T-helper 2 cell treated with Interferon-gamma antibody and Interleukin-4, amounts not matched to agents 5 μg/mL and 100 μg/mL, for 36 hours (primary cell): ENCODE results near the gene ERVMER34-1.

Source experiments
- DNase-seq: peaks from one replicate; pipeline ENCODE4 v3.0.0; 2021; ENCODE audit warnings: low spot score
- H3K27ac Mint-ChIP-seq: one replicate; pipeline ENCODE4 v1.8.0; 2021; ENCODE audit warnings: mild to moderate bottlenecking, mixed read lengths
- H3K27me3 Mint-ChIP-seq: one replicate; pipeline ENCODE4 v1.8.0; 2021; ENCODE audit warnings: low read depth, mixed read lengths
- H3K36me3 Mint-ChIP-seq: one replicate; pipeline ENCODE4 v1.8.0; 2021; ENCODE audit warnings: low read depth, mixed read lengths
- H3K4me1 Mint-ChIP-seq: one replicate; pipeline ENCODE4 v1.8.0; 2021; ENCODE audit warnings: low read depth, mixed read lengths
- H3K4me3 Mint-ChIP-seq: one replicate; pipeline ENCODE4 v1.8.0; 2022; ENCODE audit warnings: mild to moderate bottlenecking, moderate library complexity, mixed read lengths
- H3K9me3 Mint-ChIP-seq: one replicate; pipeline ENCODE4 v1.8.0; 2021; ENCODE audit warnings: mixed read lengths

ERVMER34-1 gene, protein sequence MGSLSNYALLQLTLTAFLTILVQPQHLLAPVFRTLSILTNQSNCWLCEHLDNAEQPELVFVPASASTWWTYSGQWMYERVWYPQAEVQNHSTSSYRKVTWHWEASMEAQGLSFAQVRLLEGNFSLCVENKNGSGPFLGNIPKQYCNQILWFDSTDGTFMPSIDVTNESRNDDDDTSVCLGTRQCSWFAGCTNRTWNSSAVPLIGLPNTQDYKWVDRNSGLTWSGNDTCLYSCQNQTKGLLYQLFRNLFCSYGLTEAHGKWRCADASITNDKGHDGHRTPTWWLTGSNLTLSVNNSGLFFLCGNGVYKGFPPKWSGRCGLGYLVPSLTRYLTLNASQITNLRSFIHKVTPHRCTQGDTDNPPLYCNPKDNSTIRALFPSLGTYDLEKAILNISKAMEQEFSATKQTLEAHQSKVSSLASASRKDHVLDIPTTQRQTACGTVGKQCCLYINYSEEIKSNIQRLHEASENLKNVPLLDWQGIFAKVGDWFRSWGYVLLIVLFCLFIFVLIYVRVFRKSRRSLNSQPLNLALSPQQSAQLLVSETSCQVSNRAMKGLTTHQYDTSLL

DNA sequence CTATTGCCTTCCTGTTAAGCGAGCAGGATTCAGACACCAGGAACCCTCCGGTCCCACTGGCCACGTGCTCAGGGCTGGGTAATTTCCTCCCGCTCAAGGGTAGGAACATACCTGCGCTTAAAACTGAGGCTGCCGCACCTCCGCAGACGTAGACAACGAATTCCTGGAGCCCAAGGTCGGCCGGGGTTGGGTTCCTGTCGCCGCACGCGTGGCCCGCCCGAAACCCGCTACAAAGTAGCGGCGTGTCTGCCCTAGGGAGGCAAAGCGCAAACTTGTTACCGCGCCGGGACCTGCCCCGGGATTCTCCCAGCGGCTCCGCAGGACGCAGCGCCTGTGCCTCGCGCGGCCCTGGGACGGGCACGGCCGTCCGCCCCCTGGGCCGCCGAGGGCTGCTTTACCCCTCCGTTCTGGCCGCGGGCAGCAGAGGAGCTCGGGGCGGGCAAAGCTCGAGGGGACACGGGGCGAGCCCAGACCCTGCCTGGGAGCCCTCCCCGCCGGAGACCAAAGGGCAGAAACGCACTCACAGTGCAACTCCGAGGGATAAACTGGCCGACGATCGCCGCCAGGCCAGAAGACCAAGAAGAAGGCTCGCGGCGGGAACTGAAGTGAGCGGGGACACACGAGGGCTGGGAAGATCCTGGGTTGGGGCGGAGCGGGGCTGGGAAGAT is at the start of gene ERVMER34-1:
Gene ERVMER34-1 (minus strand): TSS at position 607 of the 668 bp plus-strand sequence. CDS start 5,905 bp downstream, outside the sequence.
- Mint-ChIP-seq H3K4me1 (peaks cover 4% of the 10 kb centered on the region), H3K27ac (no peak within 1 kb of the TSS), H3K4me3 (peak within 1 kb of the TSS; percentile 54), H3K36me3 (no peaks in the 10 kb centered on the region), H3K9me3 (no peaks in the 10 kb centered on the region), H3K27me3 (peaks cover 60% of the 10 kb centered on the region)
- DNase-seq: no peak

DNA sequence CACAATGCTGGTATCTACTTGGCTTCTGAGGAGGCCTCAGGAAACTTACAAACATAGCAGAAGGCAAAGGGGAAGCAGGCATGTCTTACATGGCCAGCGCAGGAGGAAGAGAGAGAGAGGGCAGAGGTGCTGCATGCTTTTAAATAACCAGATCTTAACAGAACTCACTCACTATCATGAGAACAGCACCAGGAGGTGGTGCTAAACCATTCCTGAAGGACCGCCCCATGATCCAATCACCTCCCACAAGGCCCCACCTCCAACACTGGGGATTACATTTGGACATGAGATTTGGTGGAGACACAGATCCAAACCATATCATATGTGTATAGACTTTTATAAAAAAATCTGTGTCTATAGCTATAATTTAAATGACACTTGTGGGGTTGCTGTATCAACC is 48.6 kb upstream of the ERVMER34-1 start:
- H3K27me3 Mint-ChIP-seq: peaks cover 4% of the 10 kb centered on the region
- H3K9me3 Mint-ChIP-seq: no peaks in the 10 kb centered on the region
- no peaks in the 10 kb centered on the region for H3K36me3 Mint-ChIP-seq
- H3K4me1 Mint-ChIP-seq: no peaks in the 10 kb centered on the region
- no peak overlapping the region for H3K4me3 Mint-ChIP-seq
- no peak for DNase-seq
- H3K27ac Mint-ChIP-seq: no peak overlapping the region

- no peaks in the 10 kb centered on the region for H3K27me3 Mint-ChIP-seq
- DNase-seq: no peak
- H3K9me3 Mint-ChIP-seq: no peaks in the 10 kb centered on the region
- no peaks in the 10 kb centered on the region for H3K36me3 Mint-ChIP-seq
- no peak overlapping the region for H3K27ac Mint-ChIP-seq
- no peak overlapping the region for H3K4me3 Mint-ChIP-seq
- no peaks in the 10 kb centered on the region for H3K4me1 Mint-ChIP-seq
Observed at GRCh38 chr4:52795533-52795932, 44.3 kb upstream of the ERVMER34-1 start.

- no peaks in the 10 kb centered on the region for H3K4me1 Mint-ChIP-seq
- no peaks in the 10 kb centered on the region for H3K36me3 Mint-ChIP-seq
- no peak overlapping the region for H3K27ac Mint-ChIP-seq
- no peak overlapping the region for H3K4me3 Mint-ChIP-seq
- H3K27me3 Mint-ChIP-seq: no peaks in the 10 kb centered on the region
- no peaks in the 10 kb centered on the region for H3K9me3 Mint-ChIP-seq
- DNase-seq: no peak
Observed at GRCh38 chr4:52791936-52792335, 40.7 kb upstream of the ERVMER34-1 start.

DNA sequence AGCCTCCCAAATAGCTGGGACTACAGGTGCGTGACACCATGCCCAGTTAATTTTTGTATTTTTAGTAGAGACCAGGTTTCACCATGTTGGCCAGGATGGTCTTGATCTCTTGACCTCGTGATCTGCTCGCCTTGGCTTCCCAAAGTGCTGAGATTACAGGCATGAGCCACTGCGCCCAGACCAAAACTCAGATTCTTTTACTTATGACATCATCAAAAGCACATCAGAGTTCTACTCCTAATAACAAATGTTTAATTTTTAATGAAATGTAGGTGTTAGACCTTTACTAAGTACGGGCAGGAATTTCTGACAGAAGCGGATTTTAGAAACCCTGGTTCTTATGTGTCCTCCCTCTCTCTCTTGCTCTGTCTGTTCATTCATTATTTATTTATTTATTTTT is 38.5 kb upstream of the ERVMER34-1 start:
- Mint-ChIP-seq H3K27ac (no peak overlapping the region), H3K4me1 (no peaks in the 10 kb centered on the region), H3K36me3 (no peaks in the 10 kb centered on the region), H3K4me3 (no peak overlapping the region), H3K9me3 (no peaks in the 10 kb centered on the region), H3K27me3 (no peaks in the 10 kb centered on the region)
- no peak for DNase-seq

DNA sequence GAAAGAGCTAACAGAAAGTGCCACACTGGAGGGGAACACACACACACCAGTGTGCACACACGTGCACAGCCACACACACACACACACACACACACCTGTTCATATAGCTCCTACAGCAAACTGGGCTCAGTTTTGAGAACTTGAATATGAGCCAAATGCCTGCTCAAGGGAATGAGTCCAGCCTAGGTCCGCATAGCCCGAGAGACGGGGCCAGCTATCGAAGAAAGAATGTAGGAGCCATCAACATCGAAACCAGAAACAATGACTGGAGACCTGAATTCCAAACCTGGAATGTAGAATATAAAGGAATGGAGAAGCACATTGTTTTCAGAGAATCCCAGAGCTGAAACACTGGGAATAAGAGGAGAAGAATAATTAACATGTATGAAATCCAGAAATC is 37.6 kb upstream of the ERVMER34-1 start:
- H3K27ac Mint-ChIP-seq: no peak overlapping the region
- no peak overlapping the region for H3K4me3 Mint-ChIP-seq
- H3K4me1 Mint-ChIP-seq: no peaks in the 10 kb centered on the region
- no peak for DNase-seq
- no peaks in the 10 kb centered on the region for H3K27me3 Mint-ChIP-seq
- H3K9me3 Mint-ChIP-seq: no peaks in the 10 kb centered on the region
- H3K36me3 Mint-ChIP-seq: no peaks in the 10 kb centered on the region

DNA sequence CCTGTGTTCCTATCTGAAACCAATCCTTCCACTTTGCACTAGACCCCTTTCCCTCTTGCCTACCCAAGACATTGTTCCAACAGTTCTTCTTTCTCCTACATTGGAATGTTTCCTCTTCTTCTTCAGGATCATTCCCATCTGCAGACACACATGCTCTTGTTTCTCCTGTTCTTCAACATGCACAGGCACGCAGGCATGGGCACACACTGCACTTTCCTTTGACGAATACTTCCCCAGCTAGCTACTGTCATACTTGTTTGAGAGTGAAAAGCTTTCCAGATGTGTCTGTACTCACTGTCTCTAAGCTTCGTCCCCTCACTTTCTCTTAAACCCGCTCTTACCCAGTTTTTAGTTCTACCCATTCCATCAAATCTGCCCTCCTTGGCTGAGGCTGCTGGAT is 31.8 kb upstream of the ERVMER34-1 start:
- no peaks in the 10 kb centered on the region for H3K36me3 Mint-ChIP-seq
- no peak overlapping the region for H3K4me3 Mint-ChIP-seq
- H3K4me1 Mint-ChIP-seq: no peaks in the 10 kb centered on the region
- H3K27ac Mint-ChIP-seq: no peak overlapping the region
- no peaks in the 10 kb centered on the region for H3K27me3 Mint-ChIP-seq
- DNase-seq: no peak
- H3K9me3 Mint-ChIP-seq: no peaks in the 10 kb centered on the region

DNA sequence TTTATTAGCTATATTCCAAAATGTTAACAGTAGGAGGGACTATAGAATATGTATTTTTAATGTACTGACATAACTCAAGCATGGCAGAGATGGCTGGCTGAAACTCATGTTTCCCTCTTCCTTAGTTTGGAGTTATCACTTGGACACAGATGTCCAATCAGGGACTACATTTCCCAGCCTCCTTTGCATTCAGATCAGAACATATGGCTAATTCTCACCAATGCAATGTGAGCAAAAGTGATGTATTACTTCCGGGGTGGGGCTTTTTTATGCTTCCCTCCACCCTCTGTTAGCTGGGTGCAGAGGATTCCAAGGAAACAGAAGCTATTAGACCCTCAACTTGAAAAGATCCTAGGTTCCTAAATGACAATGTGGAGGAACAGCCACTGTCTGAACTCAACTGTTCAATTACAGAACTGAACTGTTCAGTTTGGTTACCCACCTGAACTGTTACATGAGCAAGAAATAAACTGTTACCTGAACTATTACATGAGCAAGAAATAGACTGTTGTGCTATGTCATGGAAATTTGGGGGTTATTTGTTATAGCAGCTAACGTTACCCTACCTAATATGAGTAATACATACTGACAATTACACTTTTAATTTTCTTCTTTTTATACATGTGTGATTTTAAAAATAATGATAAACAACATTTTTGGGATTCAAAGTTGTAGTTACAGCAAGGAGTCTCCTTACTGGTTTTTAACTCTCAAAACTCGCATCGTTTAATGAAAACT is 29.6 kb upstream of the ERVMER34-1 start:
- H3K4me3 Mint-ChIP-seq: no peak overlapping the region

GRCh38 chr4:52780206-52780605 is 29.0 kb upstream of the ERVMER34-1 start:
- Mint-ChIP-seq H3K4me1 (no peaks in the 10 kb centered on the region), H3K27ac (no peak overlapping the region), H3K4me3 (no peak overlapping the region), H3K9me3 (no peaks in the 10 kb centered on the region), H3K27me3 (no peaks in the 10 kb centered on the region), H3K36me3 (no peaks in the 10 kb centered on the region)
- no peak for DNase-seq

More for the DNA sequence above, 29.6 kb upstream of the ERVMER34-1 start:
- Mint-ChIP-seq H3K9me3 (no peaks in the 10 kb centered on the region), H3K27me3 (no peaks in the 10 kb centered on the region), H3K4me1 (no peaks in the 10 kb centered on the region), H3K36me3 (no peaks in the 10 kb centered on the region), H3K27ac (no peak overlapping the region)
- no peak for DNase-seq

DNA sequence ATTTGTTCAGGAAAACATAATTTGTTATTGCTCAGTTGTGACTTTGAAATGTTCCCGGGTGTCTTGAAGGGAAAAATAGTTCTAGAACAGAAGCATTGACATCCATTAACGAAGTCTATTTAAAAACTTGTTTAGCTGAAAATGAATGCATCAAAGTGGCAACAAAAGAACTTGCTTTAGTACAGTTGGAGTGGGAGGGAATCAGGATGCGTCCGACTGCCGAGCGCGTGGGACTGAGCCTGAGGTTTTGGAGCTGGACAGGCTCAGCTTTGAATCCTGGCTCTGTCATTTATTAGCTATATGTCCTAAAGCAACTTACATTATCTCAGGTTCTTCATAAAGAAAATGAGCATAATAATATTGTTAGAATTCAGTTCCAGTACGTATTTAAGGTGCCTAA is 9.0 kb upstream of the ERVMER34-1 start:
- DNase-seq: no peak
- H3K36me3 Mint-ChIP-seq: no peaks in the 10 kb centered on the region
- H3K27me3 Mint-ChIP-seq: peaks cover 6% of the 10 kb centered on the region
- H3K9me3 Mint-ChIP-seq: no peaks in the 10 kb centered on the region
- H3K4me3 Mint-ChIP-seq: no peak overlapping the region
- H3K4me1 Mint-ChIP-seq: no peaks in the 10 kb centered on the region
- H3K27ac Mint-ChIP-seq: no peak overlapping the region

GRCh38 chr4:52755426-52755825 is 4.2 kb upstream of the ERVMER34-1 start:
- Mint-ChIP-seq H3K4me1 (peaks cover 4% of the 10 kb centered on the region), H3K27ac (no peak overlapping the region), H3K4me3 (no peak overlapping the region), H3K27me3 (peaks cover 44% of the 10 kb centered on the region), H3K36me3 (no peaks in the 10 kb centered on the region), H3K9me3 (no peaks in the 10 kb centered on the region)
- DNase-seq: no peak

- no peak overlapping the region for H3K27ac Mint-ChIP-seq
- H3K36me3 Mint-ChIP-seq: no peaks in the 10 kb centered on the region
- no peak for DNase-seq
- H3K9me3 Mint-ChIP-seq: no peaks in the 10 kb centered on the region
- H3K27me3 Mint-ChIP-seq: peaks cover 52% of the 10 kb centered on the region
- H3K4me1 Mint-ChIP-seq: peaks cover 4% of the 10 kb centered on the region
- H3K4me3 Mint-ChIP-seq: no peak overlapping the region
Observed at GRCh38 chr4:52752936-52753335, 1.7 kb upstream of the ERVMER34-1 start.

- H3K27ac Mint-ChIP-seq: no peak overlapping the region
- no peak for DNase-seq
- H3K27me3 Mint-ChIP-seq: peaks cover 58% of the 10 kb centered on the region
- H3K4me1 Mint-ChIP-seq: peaks cover 4% of the 10 kb centered on the region
- H3K36me3 Mint-ChIP-seq: no peaks in the 10 kb centered on the region
- peak overlapping the region; percentile 54 for H3K4me3 Mint-ChIP-seq
- no peaks in the 10 kb centered on the region for H3K9me3 Mint-ChIP-seq
Observed at GRCh38 chr4:52751487-52751911, 274 bp upstream of the ERVMER34-1 start.

GRCh38 chr4:52750213-52750612 is 1.0 kb downstream of the ERVMER34-1 start:
- Mint-ChIP-seq H3K27me3 (peaks cover 59% of the 10 kb centered on the region), H3K36me3 (no peaks in the 10 kb centered on the region), H3K27ac (no peak overlapping the region), H3K9me3 (no peaks in the 10 kb centered on the region), H3K4me1 (peaks cover 4% of the 10 kb centered on the region), H3K4me3 (peak overlapping the region; percentile 44)
- DNase-seq: no peak
